ENCODE measurements around the gene NETO2. TPM values are rescaled to one million over a fixed set of nuclear protein-coding genes. Genes with fewer than 3 reads are reported as not detected.

The NETO2 gene
- total RNA-seq, 1 experiment from 2014 or later, result 54.4 TPM

- BruUV-seq (replicated peaks), result no TSS peak
- TF ChIP-seq EZH2 (IDR thresholded peaks at IDR 0.05; ENCODE audit: low read depth), result no peak
- TF ChIP-seq, protein P1, sequence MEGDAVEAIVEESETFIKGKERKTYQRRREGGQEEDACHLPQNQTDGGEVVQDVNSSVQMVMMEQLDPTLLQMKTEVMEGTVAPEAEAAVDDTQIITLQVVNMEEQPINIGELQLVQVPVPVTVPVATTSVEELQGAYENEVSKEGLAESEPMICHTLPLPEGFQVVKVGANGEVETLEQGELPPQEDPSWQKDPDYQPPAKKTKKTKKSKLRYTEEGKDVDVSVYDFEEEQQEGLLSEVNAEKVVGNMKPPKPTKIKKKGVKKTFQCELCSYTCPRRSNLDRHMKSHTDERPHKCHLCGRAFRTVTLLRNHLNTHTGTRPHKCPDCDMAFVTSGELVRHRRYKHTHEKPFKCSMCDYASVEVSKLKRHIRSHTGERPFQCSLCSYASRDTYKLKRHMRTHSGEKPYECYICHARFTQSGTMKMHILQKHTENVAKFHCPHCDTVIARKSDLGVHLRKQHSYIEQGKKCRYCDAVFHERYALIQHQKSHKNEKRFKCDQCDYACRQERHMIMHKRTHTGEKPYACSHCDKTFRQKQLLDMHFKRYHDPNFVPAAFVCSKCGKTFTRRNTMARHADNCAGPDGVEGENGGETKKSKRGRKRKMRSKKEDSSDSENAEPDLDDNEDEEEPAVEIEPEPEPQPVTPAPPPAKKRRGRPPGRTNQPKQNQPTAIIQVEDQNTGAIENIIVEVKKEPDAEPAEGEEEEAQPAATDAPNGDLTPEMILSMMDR (conservative IDR thresholded peaks at IDR 0.05), result no peak
- ChIA-PET CTCF (no interaction called here), POLR2A (ENCODE audit: unreplicated experiment) (no interaction called here)
- Histone ChIP-seq H3K79me2 (ENCODE audit: low read depth) (no peaks in the 10 kb centered on the region), H3K4me3 (no peak overlapping the region), H3K9me2 (ENCODE audit: insufficient read depth) (no peaks in the 10 kb centered on the region), H3K36me3 (ENCODE audit: low read depth) (no peaks in the 10 kb centered on the region), H3K4me1 (replicated peaks; ENCODE audit: insufficient read depth) (no peaks in the 10 kb centered on the region), H3K4me2 (no peak overlapping the region), H2AFZ (no peak overlapping the region), H3K9me3 (ENCODE audit: insufficient read depth, low read depth) (no peaks in the 10 kb centered on the region), H3K27ac (no peak overlapping the region), H4K20me1 (ENCODE audit: insufficient read depth) (no peaks in the 10 kb centered on the region), H3K27me3 (ENCODE audit: insufficient read depth, low read depth) (no peaks in the 10 kb centered on the region), H3F3A (ENCODE audit: insufficient read depth, low read depth) (no peaks in the 10 kb centered on the region)
- intact Hi-C loops (cut with micrococcal nuclease; ENCODE audit: unreplicated experiment), result no loop called here
- no peak for DNase-seq
Observed at GRCh38 chr16:47067203-47067602, 76.5 kb downstream of the NETO2 start.

DNA sequence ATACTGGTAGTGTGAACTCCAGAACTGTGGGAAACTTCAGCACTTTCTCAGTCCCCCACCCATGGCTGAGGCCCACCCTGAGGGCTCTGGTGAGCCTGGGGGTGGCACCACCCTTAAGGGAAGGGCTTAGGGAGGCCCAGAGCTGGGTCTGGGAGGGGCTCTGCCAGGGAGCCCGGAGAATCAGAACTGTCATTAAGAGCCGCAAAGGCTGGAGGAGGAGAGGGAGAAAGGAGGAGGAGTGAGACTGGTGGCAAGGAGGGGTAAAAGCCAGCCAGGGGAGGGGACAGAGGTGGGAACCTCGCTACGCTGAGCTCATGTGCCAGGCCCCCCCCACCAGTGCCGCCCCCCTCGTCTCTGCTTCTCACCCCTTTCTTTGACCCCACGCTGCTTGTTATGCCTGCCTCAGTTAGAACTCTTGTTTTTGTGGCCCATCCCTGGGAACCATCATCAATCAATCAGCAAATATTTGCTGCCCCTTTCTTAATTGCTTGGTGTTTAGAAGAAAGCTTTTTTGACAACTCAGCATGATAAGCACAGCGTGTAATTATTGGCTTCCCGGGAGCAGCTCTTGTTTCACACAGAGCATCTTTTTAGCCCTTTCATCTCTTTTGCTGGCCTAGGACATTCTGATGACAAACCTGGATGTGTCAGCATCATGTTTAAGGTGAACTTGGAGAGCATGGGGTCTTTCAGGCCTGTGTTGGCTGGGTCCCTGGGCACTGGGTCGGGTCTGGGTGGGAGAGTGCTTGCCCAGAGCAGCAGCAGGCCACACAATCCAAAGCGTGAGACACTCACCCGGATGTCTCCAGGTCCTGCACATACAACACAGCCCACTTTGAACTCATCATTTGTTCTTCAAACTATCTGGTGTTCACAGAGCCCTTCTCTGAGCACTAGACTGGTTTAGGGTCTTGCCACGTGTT is 77.7 kb downstream of the NETO2 start:
- CTCF ChIA-PET, result no interaction called here
- no peak overlapping the region for H2AFZ ChIP-seq

GRCh38 chr16:47064775-47065174 is 79.0 kb downstream of the NETO2 start:
- intact Hi-C loops (cut with micrococcal nuclease; ENCODE audit: unreplicated experiment), result no loop called here
- Histone ChIP-seq H3K9me3 (ENCODE audit: insufficient read depth, low read depth) (no peaks in the 10 kb centered on the region), H3K9me2 (ENCODE audit: insufficient read depth) (no peaks in the 10 kb centered on the region), H3K4me3 (no peak overlapping the region), H3K79me2 (ENCODE audit: low read depth) (no peaks in the 10 kb centered on the region), H3K4me1 (replicated peaks; ENCODE audit: insufficient read depth) (no peaks in the 10 kb centered on the region), H3K4me2 (no peak overlapping the region), H3K36me3 (ENCODE audit: low read depth) (no peaks in the 10 kb centered on the region), H2AFZ (no peak overlapping the region), H3K27ac (no peak overlapping the region), H3F3A (ENCODE audit: insufficient read depth, low read depth) (no peaks in the 10 kb centered on the region), H3K27me3 (ENCODE audit: insufficient read depth, low read depth) (no peaks in the 10 kb centered on the region), H4K20me1 (ENCODE audit: insufficient read depth) (no peaks in the 10 kb centered on the region)
- no TSS peak for BruUV-seq (replicated peaks)
- POLR2A ChIA-PET (ENCODE audit: unreplicated experiment), result no interaction called here
- CTCF ChIA-PET, result no interaction called here
- DNase-seq, result no peak
- no peak for TF ChIP-seq EZH2 (IDR thresholded peaks at IDR 0.05; ENCODE audit: low read depth)
- TF ChIP-seq, protein P1 (conservative IDR thresholded peaks at IDR 0.05), result no peak

More for the DNA sequence above, 77.7 kb downstream of the NETO2 start:
- no peak overlapping the region for H3K4me3 ChIP-seq
- H3K9me2 ChIP-seq (ENCODE audit: insufficient read depth), result no peaks in the 10 kb centered on the region
- no peak overlapping the region for H3K4me2 ChIP-seq
- no peaks in the 10 kb centered on the region for H4K20me1 ChIP-seq (ENCODE audit: insufficient read depth)
- H3F3A ChIP-seq (ENCODE audit: insufficient read depth, low read depth), result no peaks in the 10 kb centered on the region
- TF ChIP-seq, protein P1 (conservative IDR thresholded peaks at IDR 0.05), result no peak
- TF ChIP-seq EZH2 (IDR thresholded peaks at IDR 0.05; ENCODE audit: low read depth), result no peak
- H3K79me2 ChIP-seq (ENCODE audit: low read depth), result no peaks in the 10 kb centered on the region
- no TSS peak for BruUV-seq (replicated peaks)
- intact Hi-C loops (cut with micrococcal nuclease; ENCODE audit: unreplicated experiment), result no loop called here
- POLR2A ChIA-PET (ENCODE audit: unreplicated experiment), result no interaction called here
- no peak overlapping the region for H3K27ac ChIP-seq
- H3K36me3 ChIP-seq (ENCODE audit: low read depth), result no peaks in the 10 kb centered on the region
- no peaks in the 10 kb centered on the region for H3K4me1 ChIP-seq (replicated peaks; ENCODE audit: insufficient read depth)
- H3K27me3 ChIP-seq (ENCODE audit: insufficient read depth, low read depth), result no peaks in the 10 kb centered on the region
- H3K9me3 ChIP-seq (ENCODE audit: insufficient read depth, low read depth), result no peaks in the 10 kb centered on the region
- DNase-seq, result no peak

All from PC-9 (cell line).